ENCODE results near the gene CTBP2.

CTBP2 gene

GRCh38 chr10:125012851-125013528 is 147.4 kb downstream of the CTBP2 start:
- TF ChIP-seq CTCF (conservative IDR thresholded peaks at IDR 0.05; ENCODE audit: control insufficient read depth, insufficient read depth, low read depth, low read length) = no peak
- no peak overlapping the region for H3K4me3 ChIP-seq (ENCODE audit: control insufficient read depth, low read depth, low read length)
- DNase-seq (ENCODE audit: low read depth) = no peak

- DNase-seq (ENCODE audit: low read depth) = no peak
- no peak overlapping the region for H3K4me3 ChIP-seq (ENCODE audit: control insufficient read depth, low read depth, low read length)
- no peak for TF ChIP-seq CTCF (conservative IDR thresholded peaks at IDR 0.05; ENCODE audit: control insufficient read depth, insufficient read depth, low read depth, low read length)
Measured at GRCh38 chr10:125011926-125012705, 148.2 kb downstream of the CTBP2 start.

- DNase-seq (ENCODE audit: low read depth) = no peak
- H3K4me3 ChIP-seq (ENCODE audit: control insufficient read depth, low read depth, low read length) = no peak overlapping the region
- TF ChIP-seq CTCF (conservative IDR thresholded peaks at IDR 0.05; ENCODE audit: control insufficient read depth, insufficient read depth, low read depth, low read length) = no peak
Measured at GRCh38 chr10:125011171-125011925, 149.0 kb downstream of the CTBP2 start.

GRCh38 chr10:125010362-125010761 is 150.0 kb downstream of the CTBP2 start:
- no peak for DNase-seq (ENCODE audit: low read depth)
- TF ChIP-seq CTCF (conservative IDR thresholded peaks at IDR 0.05; ENCODE audit: control insufficient read depth, insufficient read depth, low read depth, low read length) = no peak
- no peak overlapping the region for H3K4me3 ChIP-seq (ENCODE audit: control insufficient read depth, low read depth, low read length)

GRCh38 chr10:125009661-125010161 is 150.7 kb downstream of the CTBP2 start:
- TF ChIP-seq CTCF (conservative IDR thresholded peaks at IDR 0.05; ENCODE audit: control insufficient read depth, insufficient read depth, low read depth, low read length) = no peak
- no peak for DNase-seq (ENCODE audit: low read depth)
- H3K4me3 ChIP-seq (ENCODE audit: control insufficient read depth, low read depth, low read length) = no peak overlapping the region

All from fibroblast of mammary gland (primary cell).